Upper lobe of right lung (tissue), 1 donor: ENCODE results near the gene PDE4B. TPM values are rescaled to one million over a fixed set of nuclear protein-coding genes. Genes with fewer than 3 reads are reported as not detected.
A peak's percentile ranks its signal among the peaks of the same experiment; 100 is the strongest.

ENCODE experiments used
- ATAC-seq: fragments of 200-7000 bp; cut with Tn5 transposase; one replicate; pipeline ENCODE4 v1.9.1; 2020; ENCODE audit warnings: mild to moderate bottlenecking, moderate library complexity
- DNase-seq: peaks from one replicate; pipeline ENCODE4 v3.0.0-alpha.2; 2020
- H3K27ac ChIP-seq: fragments of 200-600 bp; one replicate; pipeline ENCODE4 v1.8.0; 2022
- H3K27me3 ChIP-seq: fragments of 200-600 bp; one replicate; pipeline ENCODE4 v1.8.0; 2022; ENCODE audit warnings: mild to moderate bottlenecking
- H3K36me3 ChIP-seq: fragments of 200-600 bp; one replicate; pipeline ENCODE4 v1.8.0; 2022
- H3K4me1 ChIP-seq: fragments of 200-600 bp; one replicate; pipeline ENCODE4 v1.8.0; 2022
- H3K4me3 ChIP-seq: fragments of 200-600 bp; one replicate; pipeline ENCODE4 v1.8.0; 2022; ENCODE audit warnings: mild to moderate bottlenecking
- H3K9me3 ChIP-seq: fragments of 200-600 bp; one replicate; pipeline ENCODE4 v1.8.0; 2022
- intact Hi-C: fragments of 100-400 bp; cut with DNase I; formaldehyde crosslinking; loops from one replicate; pipeline ENCODE4 v1.11.0; 2022
- total RNA-seq: library from RNA; stranded (reverse); fragmentation: NEBNext Ultra II Directional; extraction: Animal tissue kit (Norgen Biotek cat#: 25700); gene quantifications from one replicate; pipeline ENCODE4 v1.2.1, GENCODE V29; 2021
- TF ChIP-seq, protein P1 (sequence below): fragments of 200-600 bp; IDR thresholded peaks from one replicate; pipeline ENCODE4 v1.8.0; 2022; ENCODE audit warnings: antibody characterized with exemption
- donor health status: DM: no; HTN: yes; CAD: no; lungs with severe emphysema.

Gene PDE4B
- total RNA-seq, 1 donor from 2014 or later = 14.3 TPM

- intact Hi-C loops = no loop called here
- no peak overlapping the region for H3K27ac ChIP-seq
- H3K4me3 ChIP-seq = no peak overlapping the region
- H3K27me3 ChIP-seq = no peaks in the 10 kb centered on the region
- no peaks in the 10 kb centered on the region for H3K9me3 ChIP-seq
- H3K4me1 ChIP-seq = no peaks in the 10 kb centered on the region
- DNase-seq = no peak
- TF ChIP-seq, protein P1, sequence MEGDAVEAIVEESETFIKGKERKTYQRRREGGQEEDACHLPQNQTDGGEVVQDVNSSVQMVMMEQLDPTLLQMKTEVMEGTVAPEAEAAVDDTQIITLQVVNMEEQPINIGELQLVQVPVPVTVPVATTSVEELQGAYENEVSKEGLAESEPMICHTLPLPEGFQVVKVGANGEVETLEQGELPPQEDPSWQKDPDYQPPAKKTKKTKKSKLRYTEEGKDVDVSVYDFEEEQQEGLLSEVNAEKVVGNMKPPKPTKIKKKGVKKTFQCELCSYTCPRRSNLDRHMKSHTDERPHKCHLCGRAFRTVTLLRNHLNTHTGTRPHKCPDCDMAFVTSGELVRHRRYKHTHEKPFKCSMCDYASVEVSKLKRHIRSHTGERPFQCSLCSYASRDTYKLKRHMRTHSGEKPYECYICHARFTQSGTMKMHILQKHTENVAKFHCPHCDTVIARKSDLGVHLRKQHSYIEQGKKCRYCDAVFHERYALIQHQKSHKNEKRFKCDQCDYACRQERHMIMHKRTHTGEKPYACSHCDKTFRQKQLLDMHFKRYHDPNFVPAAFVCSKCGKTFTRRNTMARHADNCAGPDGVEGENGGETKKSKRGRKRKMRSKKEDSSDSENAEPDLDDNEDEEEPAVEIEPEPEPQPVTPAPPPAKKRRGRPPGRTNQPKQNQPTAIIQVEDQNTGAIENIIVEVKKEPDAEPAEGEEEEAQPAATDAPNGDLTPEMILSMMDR = no peak
- ATAC-seq = no peak
- no peaks in the 10 kb centered on the region for H3K36me3 ChIP-seq
These were observed 20.1 kb upstream of the PDE4B start for GRCh38 chr1:65772607-65773006.

DNA sequence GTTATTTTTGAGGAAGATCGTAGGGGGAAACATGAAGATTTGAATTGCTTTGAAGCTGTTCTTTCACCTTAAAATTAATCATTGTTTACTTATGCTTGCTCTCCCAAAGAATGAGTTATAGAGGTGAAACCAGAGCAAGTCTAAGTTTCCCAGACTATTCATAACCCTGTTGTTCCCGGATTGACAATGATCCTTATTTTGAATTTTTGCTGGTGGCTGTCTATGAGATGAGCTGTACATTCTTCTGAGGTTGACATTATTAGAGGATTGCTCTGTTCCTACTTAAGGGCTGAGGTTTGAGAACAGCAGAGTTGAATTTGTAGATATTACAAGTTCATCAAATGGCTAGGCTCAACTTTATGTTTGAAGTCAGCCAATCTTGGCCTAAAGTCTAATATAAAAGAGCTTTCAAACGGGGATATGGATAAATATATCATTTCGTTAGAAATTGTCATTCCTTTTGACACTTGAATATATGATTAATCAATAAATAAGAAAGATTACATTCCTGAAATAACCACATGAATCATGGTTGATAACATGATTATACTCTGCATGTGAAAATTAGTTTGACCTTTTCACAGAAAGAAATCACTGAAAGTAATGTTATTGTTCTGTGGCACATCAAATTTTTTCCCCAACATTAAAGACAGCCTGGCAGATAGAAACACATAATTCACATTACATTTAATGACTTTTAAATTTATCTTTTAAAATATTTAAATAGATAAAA lies 19.1 kb upstream of the PDE4B start:
- ATAC-seq (no peak), DNase-seq (no peak)
- H3K9me3 ChIP-seq = no peaks in the 10 kb centered on the region
- H3K27me3 ChIP-seq = no peaks in the 10 kb centered on the region
- no peaks in the 10 kb centered on the region for H3K36me3 ChIP-seq
- no peaks in the 10 kb centered on the region for H3K4me1 ChIP-seq
- H3K4me3 ChIP-seq = no peak overlapping the region
- TF ChIP-seq, protein P1 = no peak
- H3K27ac ChIP-seq = no peak overlapping the region
- intact Hi-C loops = no loop called here

DNA sequence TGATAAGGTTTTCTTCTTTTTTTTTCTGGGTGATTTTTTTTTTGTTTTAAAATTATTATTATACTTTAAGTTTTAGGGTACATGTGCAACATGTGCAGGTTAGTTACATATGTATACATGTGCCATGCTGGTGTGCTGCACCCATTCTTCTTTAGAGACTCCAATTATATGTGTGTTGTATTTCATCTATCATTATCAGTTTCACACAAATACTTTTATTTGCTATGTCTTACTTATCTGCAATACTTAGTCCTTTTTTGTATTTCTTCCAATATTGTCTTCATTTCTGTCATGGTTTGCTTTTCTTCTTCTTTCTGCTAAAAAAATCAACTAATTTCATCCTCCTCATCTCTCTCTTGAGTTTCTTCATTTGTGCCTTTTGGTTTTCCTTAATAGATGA lies 3.9 kb upstream of the PDE4B start:
- ATAC-seq (no peak), DNase-seq (no peak)
- TF ChIP-seq, protein P1 = no peak
- Histone ChIP-seq H3K36me3 (no peaks in the 10 kb centered on the region), H3K4me3 (no peak overlapping the region), H3K27me3 (peaks cover 19% of the 10 kb centered on the region), H3K27ac (no peak overlapping the region), H3K9me3 (no peaks in the 10 kb centered on the region), H3K4me1 (peaks cover 3% of the 10 kb centered on the region)
- intact Hi-C loops = no loop called here

GRCh38 chr1:65791396-65791795 lies 1.3 kb upstream of the PDE4B start:
- Histone ChIP-seq H3K36me3 (no peaks in the 10 kb centered on the region), H3K4me3 (no peak overlapping the region), H3K4me1 (peaks cover 3% of the 10 kb centered on the region), H3K9me3 (no peaks in the 10 kb centered on the region), H3K27me3 (peaks cover 40% of the 10 kb centered on the region), H3K27ac (no peak overlapping the region)
- intact Hi-C loops = no loop called here
- DNase-seq = no peak
- peak; percentile 77 for ATAC-seq
- TF ChIP-seq, protein P1 = no peak

- DNase-seq (peak; percentile 63), ATAC-seq (peak; percentile 49)
- intact Hi-C loops = no loop called here
- Histone ChIP-seq H3K4me3 (peak overlapping the region; percentile 37), H3K27ac (no peak overlapping the region), H3K9me3 (no peaks in the 10 kb centered on the region), H3K27me3 (peaks cover 40% of the 10 kb centered on the region), H3K36me3 (no peaks in the 10 kb centered on the region), H3K4me1 (peaks cover 3% of the 10 kb centered on the region)
- TF ChIP-seq, protein P1 = no peak
These were observed 660 bp upstream of the PDE4B start for GRCh38 chr1:65791801-65792668.
